ENCODE measurements around the gene MYO18B.

Gene MYO18B

DNA sequence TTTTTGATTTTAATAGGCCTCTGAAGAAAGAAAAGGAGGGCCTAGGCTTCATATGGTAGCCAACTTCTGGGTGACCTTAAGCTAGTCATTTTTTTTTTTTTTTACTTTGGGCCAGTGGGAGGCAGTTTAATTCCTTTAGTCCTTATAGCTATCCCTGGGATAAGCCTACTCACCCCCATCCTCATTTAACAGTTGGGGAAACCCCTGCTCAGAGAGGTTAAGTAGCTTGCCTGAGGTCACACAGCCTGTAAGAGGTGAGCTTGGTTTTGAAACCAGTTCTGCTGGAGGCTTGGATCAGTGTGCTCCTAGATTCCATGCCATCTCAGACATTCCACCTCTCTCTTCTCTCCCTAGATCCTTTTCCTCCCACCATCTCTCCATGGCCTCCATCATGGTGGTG is 86.4 kb downstream of the MYO18B start:
- DNase-seq (ENCODE audit: low read depth) = no peak

DNA sequence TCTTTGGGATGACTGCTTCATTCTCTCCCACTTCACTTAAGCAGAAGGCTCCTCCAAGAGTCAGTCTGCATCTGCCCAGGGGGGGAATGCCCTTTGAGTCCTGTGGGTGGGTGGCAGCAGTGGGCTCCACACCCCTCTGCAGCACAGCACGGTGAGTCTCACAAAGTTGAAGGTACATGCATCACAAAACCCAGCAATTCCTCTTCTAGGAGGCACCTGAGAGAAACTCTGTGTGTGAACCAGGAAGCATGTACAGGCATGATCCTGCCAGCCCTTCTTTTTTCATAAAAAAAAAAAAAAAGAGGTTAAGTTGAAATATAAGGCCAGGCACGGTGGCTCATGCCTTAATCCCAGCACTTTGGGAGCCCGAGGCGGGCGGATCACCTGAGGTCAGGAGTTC is 87.2 kb downstream of the MYO18B start:
- no peak for DNase-seq (ENCODE audit: low read depth)

DNA sequence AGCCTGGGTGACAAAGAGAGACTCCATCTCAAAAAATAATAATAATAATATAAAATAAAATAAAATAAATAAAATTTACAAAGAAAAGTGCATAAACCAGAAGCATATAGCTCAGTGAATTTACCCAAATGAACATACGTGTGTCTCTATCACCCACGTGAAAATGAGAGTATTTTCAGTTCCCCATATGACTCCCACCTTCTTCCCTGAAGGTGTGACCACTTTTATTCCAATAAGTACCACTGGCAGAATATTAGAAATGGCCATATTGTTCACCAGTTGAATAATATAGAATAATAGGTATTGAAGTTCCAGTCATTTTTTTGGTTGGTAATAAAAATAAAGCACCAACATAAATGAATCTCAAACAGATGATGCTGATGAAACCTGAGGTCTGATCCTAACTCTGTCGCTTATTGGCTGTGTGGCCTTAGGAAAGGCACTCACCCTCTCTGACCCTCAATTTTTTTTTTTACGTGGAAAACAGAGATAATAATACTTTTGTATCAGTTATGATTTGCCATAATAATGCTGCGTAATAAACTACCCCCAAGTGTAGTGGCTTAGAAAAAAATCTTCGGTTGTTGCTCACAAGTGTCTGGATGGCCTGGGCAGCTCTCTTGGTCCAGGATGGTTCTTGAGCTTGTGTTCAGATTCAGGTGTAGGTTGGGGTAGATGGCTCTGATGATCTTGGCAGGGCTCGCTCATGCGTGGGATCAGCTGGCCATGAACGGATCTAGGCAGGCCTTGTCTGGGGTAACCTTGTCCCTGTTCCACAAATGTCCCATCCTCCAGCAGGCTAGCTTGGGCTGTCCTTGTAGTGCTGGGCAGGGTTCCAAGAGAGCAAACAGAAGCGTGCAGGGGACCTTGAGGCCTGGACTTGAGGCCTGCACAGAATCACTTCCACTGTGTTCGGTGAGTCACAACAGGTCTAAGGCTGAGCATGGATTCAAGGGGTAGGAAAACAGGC is 88.1 kb downstream of the MYO18B start:
- DNase-seq (ENCODE audit: low read depth) = no peak

DNA sequence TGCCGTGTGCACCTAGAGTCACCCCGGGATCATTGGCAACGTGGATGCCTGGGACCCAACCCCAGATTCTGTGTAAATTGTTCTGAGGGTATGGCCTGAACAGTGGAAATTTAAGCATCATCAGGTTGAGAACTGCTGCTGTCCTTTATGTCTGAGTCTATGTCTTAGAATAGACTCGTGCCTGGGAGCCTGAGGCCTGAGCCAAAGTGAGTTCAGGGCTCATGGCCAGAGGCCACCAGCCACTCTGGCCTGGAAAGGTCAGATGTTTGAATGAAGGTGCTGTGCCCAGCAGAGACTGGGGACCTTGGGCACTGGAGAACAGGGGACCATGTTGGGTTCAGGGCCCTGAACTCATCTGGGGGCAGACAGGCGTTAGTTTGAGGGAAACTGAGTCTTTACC is 91.1 kb downstream of the MYO18B start:
- no peak for DNase-seq (ENCODE audit: low read depth)

DNA sequence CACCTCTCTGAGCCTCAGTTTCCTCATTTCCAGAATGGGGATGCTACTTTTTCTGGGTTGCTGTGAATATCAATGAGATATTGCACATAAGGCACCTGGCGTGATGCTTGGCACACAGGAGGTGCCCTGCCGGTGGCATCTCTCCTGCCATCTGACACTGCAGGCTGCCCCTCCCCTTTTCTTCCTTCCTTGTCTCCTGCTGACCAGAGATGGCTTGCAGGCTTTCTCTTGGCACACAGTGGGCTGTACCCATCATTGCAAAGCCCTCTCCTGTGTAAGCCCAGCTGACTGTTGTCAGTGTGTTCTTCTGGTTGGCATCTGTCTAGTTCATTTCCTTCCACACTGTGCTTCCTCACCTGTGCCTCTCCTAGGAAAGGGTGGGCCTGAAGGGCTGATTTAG is 91.7 kb downstream of the MYO18B start:
- DNase-seq (ENCODE audit: low read depth) = no peak

DNA sequence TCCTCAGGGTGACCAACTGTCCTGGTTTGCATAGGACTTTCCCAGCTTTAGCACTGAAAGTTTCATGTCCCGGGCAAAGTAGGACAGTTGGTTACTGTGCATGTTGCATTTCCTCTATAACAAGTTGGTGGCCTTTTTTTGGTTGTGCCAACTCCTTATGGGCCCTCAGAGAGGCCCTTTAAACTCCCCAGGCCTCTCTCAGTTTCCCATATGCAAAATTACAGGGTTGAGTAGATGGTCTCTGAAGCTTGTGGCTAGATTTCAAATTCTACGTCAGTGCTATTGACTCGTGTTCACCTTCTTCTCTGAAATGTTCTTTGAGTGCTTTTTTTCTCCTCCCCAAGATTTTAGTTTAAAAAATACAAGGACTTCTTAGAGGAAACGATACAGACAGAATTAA is 92.5 kb downstream of the MYO18B start:
- no peak for DNase-seq (ENCODE audit: low read depth)

DNA sequence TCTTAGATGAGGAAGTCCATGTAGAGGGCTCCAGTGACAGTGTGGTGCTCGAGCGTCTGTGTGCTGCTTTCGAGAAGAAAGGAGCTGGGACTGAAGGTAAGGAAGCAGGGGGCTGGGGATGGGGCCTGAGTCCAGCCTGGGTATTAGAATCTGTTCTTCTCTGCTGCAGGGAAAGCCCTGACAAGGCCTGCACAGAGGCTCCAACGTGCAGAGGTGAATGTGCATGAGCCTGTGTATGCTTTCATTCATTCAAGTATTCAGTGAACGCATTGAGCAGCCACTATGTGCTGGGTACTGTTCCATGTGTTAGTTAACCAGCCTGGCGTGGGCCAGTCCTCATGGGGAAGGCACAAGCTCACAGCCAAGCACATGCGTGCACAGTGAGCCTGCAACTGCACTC is 93.4 kb downstream of the MYO18B start:
- no peak for DNase-seq (ENCODE audit: low read depth)

DNA sequence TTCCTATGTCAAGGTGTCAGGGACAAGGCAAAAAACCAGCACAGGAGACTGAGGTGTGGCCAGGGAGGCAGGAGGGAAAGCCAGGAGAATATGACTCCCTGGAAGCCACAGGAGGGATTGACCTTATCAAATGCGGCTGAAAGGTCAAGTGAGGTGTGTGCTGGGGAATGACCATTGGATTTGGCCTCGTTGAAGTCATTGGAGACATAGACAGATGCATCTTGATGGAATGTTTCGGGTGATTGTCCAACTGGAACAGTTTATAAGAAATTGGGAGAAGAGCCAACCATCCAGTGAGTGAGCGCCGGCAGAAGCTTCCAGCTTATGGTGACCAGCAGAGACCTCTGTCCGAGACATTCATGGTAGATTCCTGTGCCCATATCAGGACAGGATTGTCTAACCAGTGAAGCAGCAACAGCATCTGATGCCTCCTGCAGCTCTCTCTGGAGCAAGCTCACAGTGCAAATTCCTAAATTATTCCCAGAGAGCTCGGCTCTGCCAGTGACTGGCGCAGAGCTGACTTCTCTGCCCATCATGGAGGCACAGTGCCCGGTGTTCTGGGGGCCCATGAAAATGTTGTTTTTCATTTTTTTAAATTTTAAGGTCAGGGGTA is 95.4 kb downstream of the MYO18B start:
- DNase-seq (ENCODE audit: low read depth) = no peak

DNA sequence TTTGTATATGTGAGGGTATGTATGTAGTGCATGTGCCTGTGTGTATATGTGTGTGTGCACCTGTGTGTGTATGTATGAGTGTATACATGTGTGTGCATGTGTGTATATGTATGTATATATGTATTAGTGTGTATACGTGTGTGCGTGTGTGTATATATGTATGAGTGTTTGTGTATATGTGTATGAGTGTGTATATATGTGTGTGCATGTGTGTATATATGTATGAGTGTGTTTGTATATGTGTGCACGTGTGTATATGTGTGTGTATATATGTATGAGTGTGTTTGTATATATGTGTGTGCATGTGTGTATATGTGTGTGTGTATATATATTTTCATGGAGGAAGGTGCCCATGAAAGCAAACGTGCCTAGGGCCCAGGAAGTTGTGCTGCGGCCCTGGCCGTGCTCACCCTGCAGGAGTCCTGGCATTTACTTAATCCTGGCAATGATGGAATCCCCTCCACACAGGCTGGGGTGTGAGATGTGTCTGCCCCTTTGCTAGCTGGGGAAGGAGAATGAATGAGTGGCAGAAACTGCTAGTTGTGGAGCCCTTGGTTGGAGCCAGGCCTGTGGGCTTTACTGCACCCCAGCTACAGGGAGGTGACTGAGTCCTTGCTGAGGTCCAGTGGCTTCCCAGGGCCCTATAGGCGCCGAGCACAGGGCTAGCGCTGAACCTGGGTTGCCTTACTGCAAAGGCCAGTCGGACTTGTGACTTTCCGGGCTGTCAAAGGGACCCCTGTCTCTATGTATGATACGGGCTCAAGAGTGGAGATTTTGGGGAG is 97.2 kb downstream of the MYO18B start:
- no peak for DNase-seq (ENCODE audit: low read depth)

DNA sequence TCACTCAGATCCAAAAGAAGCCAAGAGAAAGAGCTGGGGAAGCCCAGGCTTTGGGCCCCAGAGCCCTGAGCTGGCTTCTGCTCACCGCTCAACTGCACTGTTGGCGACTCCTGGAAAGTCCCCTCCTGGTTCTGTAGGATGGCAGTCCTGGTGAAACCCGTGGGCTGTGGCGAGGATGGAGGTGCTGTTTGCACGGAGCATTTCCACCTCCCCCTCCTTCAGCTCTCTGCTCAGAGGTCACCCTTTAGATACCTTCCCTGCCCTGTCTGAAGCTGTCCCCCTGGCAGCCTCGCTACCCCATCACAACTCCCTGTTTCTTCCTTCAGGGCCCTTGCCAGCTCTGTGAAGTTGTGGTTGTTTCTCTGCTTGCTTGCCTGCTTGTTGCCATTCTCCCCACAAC is 97.8 kb downstream of the MYO18B start:
- no peak for DNase-seq (ENCODE audit: low read depth)

DNA sequence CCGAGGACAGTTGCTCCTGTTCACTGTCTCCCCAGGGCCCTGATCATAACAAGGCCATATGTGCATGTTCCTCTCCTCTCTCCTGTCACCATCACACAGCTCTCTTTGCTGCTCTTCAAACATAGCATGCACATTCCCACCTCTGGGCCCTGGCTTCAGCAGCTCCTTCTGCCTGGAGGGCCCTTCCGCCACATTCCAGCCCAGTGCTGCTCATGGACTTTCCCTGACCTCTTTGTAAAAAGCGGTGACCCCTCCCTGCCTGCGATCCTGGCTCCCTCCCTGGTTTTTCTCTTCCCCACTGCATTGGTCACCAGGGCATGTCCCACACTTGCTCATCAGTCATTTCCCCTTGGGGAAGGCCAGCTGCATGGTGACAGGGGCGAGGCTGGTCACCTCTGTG is 98.2 kb downstream of the MYO18B start:
- no peak for DNase-seq (ENCODE audit: low read depth)

DNA sequence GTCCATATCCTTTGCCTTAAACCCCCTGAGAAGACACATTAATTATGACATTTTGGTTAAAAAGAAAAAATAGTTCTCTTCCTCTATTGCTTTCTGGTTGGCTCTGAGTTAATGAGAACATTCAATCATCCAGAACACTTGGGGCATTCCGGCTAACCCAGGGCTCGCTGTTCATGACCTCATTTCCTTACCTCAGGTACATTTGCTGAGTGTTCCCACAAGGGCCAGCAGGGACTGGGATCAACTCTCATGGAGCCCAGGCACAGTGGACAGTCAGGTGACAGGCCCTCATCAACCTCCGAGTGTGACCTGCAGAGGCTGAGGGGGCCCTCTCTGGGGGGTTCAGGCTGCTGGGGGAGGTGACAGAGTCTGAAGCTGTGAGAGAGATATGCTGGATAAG is 98.9 kb downstream of the MYO18B start:
- DNase-seq (ENCODE audit: low read depth) = no peak

DNA sequence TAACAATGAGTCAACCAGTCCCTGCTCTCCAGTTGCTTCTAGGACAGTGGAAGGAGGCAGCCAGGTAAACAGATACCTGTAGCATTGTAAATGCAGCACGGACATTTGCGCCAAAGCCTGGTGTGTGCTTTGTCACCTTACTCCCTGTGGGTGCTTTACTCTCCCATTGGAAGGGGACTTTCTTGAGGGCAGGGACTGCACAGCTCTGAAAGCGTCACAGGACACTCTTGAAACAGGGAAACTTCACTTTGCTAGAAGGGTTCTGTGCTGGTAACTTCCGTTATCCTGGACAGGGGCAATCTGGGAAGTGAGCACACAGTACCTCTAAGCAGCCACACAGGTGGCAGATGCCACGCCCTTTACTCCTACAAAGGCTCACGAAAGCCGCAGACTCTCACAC is 99.8 kb downstream of the MYO18B start:
- DNase-seq (ENCODE audit: low read depth) = no peak

DNA sequence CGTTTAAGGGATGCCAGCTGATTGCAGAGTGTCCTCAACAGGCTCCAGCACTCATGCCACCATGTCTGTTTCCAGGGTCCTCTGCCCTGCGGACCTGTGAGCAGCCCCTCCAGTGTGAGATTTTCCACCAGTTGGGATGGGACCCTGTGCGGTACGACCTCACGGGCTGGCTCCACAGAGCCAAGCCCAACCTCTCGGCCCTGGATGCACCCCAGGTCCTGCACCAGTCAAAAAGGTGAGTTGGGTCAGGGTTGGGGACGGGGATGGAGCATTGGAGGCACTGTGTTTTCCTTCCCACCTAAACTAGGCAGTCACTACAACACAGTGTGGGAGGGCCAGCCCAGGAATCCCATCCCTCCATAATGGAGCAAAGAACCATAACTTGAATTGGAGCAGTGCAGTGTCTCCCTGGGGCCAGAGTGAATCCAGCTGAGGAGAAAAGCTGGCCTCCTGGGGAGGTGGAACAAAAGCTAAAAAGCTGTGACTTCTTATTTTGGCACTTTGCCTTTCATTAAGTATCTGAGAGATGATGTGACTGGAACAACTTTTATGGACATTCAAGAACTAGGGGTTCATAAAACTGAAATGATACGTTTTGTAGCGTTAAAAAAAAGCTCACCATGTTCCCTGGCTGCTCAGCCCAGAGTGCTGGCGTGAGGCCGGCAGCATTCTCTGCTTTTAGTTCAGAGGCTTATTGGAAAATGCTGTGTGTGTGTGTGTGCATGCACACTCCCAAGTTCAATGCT is 101.8 kb downstream of the MYO18B start:
- DNase-seq (ENCODE audit: low read depth) = no peak

DNA sequence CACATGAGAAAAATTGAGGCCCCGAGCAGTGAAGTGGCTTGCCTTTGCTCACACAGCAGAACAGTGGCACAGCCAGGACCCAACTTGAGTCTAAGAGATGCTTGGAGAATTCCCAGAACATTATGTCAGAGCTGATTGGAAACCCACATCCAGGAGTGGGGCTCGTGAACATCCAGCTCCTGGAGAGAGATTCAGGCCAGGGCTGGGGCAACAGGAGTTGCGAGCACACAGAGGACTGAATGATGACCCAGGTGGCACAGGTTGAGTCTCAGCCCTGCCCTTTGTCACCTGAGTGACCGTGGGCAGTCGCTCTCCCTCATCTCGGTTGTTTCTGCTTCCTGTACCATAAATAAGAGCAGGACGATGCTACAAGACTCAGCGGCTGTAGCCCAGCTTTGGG is 102.6 kb downstream of the MYO18B start:
- DNase-seq (ENCODE audit: low read depth) = no peak

DNA sequence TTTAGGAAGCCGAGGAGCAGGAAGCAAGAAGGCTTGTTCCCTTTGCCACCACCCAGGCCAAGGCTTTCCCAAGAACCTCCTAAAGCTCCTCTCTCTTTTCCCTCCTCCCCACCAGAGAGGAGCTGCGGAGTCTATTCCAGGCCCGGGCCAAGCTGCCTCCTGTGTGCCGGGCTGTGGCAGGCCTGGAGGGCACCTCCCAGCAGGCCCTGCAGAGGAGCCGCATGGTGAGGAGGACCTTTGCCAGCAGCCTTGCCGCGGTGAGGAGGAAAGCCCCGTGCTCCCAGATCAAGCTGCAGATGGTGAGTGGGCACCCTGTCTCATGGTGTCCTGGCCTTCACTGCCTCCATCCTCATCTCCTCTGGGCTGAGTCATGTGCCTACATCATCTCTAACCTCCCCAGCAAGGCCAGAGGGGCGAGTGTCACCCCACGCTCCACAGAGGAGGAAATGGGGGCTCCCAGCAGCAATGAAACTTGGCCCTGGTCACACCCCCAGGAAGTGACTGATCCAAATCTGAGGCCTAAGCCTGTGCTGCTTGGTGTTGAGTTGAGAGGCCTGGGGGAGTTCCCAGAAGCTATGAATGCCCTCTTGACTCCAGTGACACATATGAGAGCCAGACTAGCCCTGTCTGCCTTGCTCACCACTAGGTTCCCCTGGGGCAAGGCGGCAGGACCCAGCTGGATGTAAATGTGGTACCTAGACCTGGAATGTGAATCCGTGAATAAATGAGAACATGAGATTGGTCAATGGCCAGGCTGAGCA is 104.2 kb downstream of the MYO18B start:
- no peak for DNase-seq (ENCODE audit: low read depth)

DNA sequence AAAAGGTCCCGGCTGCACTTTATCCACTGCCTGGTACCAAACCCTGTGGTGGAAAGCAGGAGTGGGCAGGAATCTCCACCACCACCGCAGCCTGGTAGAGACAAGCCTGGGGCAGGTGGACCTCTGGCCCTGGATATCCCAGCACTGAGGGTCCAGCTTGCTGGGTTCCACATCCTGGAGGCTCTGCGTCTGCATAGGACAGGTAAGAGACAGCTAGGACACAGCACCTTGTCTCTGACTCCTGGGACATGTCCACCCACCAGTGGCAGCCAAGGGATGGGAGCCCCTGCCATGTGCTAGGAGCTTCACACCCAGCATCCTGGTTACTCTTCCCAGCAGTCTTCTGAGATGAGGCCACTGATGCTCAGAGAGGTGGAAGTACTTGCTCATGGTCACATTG is 105.5 kb downstream of the MYO18B start:
- no peak for DNase-seq (ENCODE audit: low read depth)

DNA sequence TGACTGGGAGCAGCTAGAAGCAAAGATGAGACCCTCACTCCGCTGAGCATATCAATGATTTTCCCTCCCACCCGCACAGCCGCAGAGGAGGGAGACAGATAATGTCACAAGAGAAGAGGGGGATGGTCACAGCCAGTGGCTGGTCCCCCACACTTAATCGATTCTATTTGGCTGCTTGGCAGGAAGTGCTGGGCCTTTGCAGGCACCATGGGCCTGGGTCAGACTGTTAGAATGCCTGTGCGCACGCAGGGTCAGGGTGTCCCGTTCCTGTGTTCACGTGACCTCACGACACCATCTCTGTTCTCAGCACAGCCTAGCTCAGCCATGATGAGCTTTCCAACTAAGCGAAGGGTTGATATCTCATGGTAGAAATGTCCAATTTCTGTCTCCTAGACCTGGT is 107.0 kb downstream of the MYO18B start:
- DNase-seq (ENCODE audit: low read depth) = no peak

DNA sequence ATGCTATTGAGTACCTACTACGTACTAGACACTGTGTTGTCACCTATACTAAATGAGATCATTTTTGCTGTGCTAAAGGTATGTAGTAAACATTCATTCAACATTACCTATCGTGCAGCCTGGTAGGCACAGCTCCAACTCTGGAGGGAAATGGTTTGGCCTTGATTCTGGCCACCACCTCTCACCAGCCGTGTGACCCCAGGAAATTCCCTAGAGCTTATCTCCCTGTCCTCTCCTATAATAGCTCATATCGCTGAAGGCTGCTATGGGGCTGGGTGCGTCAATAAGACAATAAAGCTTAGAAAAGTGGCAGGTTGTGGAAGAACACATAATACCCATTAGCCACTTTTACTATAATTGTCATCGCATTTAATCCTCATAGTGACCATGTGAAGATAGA is 107.5 kb downstream of the MYO18B start:
- no peak for DNase-seq (ENCODE audit: low read depth)

DNA sequence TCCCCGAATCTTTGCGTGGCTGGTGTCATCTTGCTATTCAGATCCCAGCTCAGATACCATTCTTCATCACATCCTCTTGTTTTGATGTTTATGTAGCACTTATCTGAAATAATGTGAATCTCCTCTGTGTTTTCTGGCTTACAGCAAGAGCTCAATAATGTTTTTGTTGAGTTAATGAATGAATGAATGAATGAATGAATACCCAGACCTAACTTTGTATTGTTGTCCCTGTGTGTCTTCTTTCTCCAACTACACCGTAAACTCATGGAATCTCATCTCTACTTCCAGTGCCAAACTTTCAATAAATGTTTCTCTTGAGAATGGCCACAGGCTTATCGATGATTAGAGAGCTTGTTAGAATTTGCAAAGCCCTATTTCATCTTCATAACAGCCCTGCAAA is 110.2 kb downstream of the MYO18B start:
- DNase-seq (ENCODE audit: low read depth) = no peak

DNA sequence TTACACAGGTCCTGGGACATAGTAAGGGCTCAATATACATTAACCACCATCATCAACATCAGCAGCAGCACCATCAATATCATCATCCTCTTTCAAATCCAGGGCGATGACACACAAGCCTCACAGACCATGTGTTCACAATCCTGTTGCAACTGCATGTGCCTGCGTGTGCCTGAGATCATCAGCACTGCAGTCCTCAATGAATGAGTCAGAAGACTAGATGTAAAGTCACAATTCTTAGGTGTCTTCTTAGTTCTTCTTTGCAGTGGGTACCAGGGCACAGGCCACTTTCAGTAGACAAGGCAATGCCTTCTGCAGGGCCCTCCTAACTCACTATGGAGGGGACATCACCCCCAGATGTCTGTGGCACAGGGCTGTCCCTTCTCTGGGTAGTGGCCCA is 111.1 kb downstream of the MYO18B start:
- DNase-seq (ENCODE audit: low read depth) = no peak
